GM12878 (cell line): ENCODE measurements around the gene LYPLAL1. TPM values are rescaled to one million over a fixed set of nuclear protein-coding genes. Genes with fewer than 3 reads are reported as not detected.

Experiments used
- ATAC-seq: fragments of 200-7000 bp; cut with Tn5 transposase; 3 replicates; pipeline ENCODE4 v1.9.1; 2020; ENCODE audit warnings: mild to moderate bottlenecking, moderate library complexity
- BruUV-seq: library from RNA; stranded (reverse); fragments of 400-500 nt; replicated peaks from 2 replicates; lab custom pipeline; 2021; lab: Mats Ljungman, UMichigan
- CTCF ChIA-PET: fragments of 300-600 bp; sonication (Branson Sonifier 250); formaldehyde crosslinking; extraction: SDS; loops from one replicate; lab custom pipeline; 2021; ENCODE audit warnings: inconsistent platforms; lab: Yijun Ruan, JAX
- POLR2A ChIA-PET: fragments of 350-600 bp; formaldehyde crosslinking; extraction: SDS; loops from one replicate; lab custom pipeline; 2021; ENCODE audit warnings: inconsistent platforms; lab: Charles Lee
- RAD21 ChIA-PET: fragments of 300-600 bp; sonication (Branson Sonifier 250); formaldehyde crosslinking; loops from one replicate; lab custom pipeline; 2023; ENCODE audit warnings: antibody characterized with exemption; ENCODE audit not compliant: unreplicated experiment; lab: Charles Lee
- SMC1A ChIA-PET: fragments of 300-600 bp; sonication (Branson Sonifier 250); formaldehyde crosslinking; loops from one replicate; lab custom pipeline; 2023; ENCODE audit not compliant: unreplicated experiment, uncharacterized antibody; lab: Charles Lee
- DNase-seq: peaks from one replicate; pipeline ENCODE4 v3.0.0-alpha.2; 2011; ENCODE audit warnings: low read depth, low spot score
- FAIRE-seq: peaks from 3 replicates; lab custom pipeline; 2011; peaks lifted over from hg19 to GRCh38; lab: Jason Lieb, UNC
- H2AFZ ChIP-seq: 2 replicates; pipeline ENCODE4 v1.6.0; 2011; ENCODE audit warnings: low read depth, low read length, control low read depth; ENCODE audit not compliant: control insufficient read depth
- H3K27ac ChIP-seq: 2 replicates; pipeline ENCODE4 v1.5.1; 2011; ENCODE audit warnings: control low read depth; ENCODE audit not compliant: control insufficient read depth, insufficient read depth
- H3K27me3 ChIP-seq, 2 experiments: replicated peaks in 1 of 2; 2 replicates each; pipeline versions ENCODE4 v1.6.0 to v1.6.1; 2011; ENCODE audit warnings: low read length in 1 of 2; ENCODE audit not compliant: control insufficient read depth in 2 of 2, insufficient read depth in 2 of 2
- H3K36me3 ChIP-seq, 2 experiments: 2 replicates each; pipeline ENCODE4 v1.5.1; 2011; ENCODE audit warnings: low read length in 1 of 2; ENCODE audit not compliant: control insufficient read depth in 2 of 2, insufficient read depth in 2 of 2
- H3K4me1 ChIP-seq: 2 replicates; pipeline ENCODE4 v1.6.1; 2011; ENCODE audit warnings: mild to moderate bottlenecking, low read length, moderate library complexity, mixed read lengths; ENCODE audit not compliant: control insufficient read depth, insufficient read depth
- H3K4me2 ChIP-seq: 2 replicates; pipeline ENCODE4 v1.6.0; 2011; ENCODE audit warnings: control low read depth; ENCODE audit not compliant: control insufficient read depth, insufficient read depth
- H3K4me3 ChIP-seq: fragments of 200-600 bp; sonication (generic); 2 replicates; pipeline ENCODE4 v1.5.1; 2016
- H3K79me2 ChIP-seq: 2 replicates; pipeline ENCODE4 v1.6.0; 2011; ENCODE audit warnings: low read length; ENCODE audit not compliant: control insufficient read depth, insufficient read depth
- H3K9ac ChIP-seq: 2 replicates; pipeline ENCODE4 v1.8.0; 2011; ENCODE audit warnings: low read length, control low read depth, mixed read lengths; ENCODE audit not compliant: control insufficient read depth, insufficient read depth
- H3K9me3 ChIP-seq: replicated peaks from 3 replicates; pipeline ENCODE4 v1.5.1; 2011; ENCODE audit warnings: mild to moderate bottlenecking, low read length; ENCODE audit not compliant: control insufficient read depth, insufficient read depth
- H4K20me1 ChIP-seq: 2 replicates; pipeline ENCODE4 v1.6.0; 2011; ENCODE audit not compliant: control insufficient read depth, insufficient read depth
- ETV6 ChIP-seq, 2 experiments: fragments of 450-650 bp in 1 of 2; IDR thresholded peaks in 1 of 2; conservative IDR thresholded peaks in 1 of 2; 2 replicates each; pipeline ENCODE4 v1.6.1; 2014; ENCODE audit warnings: antibody characterized with exemption in 1 of 2, borderline replicate concordance in 1 of 2, low read depth in 1 of 2, mild to moderate bottlenecking in 1 of 2, moderate library complexity in 1 of 2
- FOXM1 ChIP-seq: IDR thresholded peaks from 2 replicates; pipeline ENCODE4 v1.6.1; 2012; ENCODE audit warnings: low read depth, mild to moderate bottlenecking, inconsistent platforms, low read length, moderate library complexity
- KAT2A ChIP-seq: conservative IDR thresholded peaks from 2 replicates; pipeline ENCODE4 v1.6.1; 2011; ENCODE audit warnings: low read depth, low read length; ENCODE audit not compliant: control insufficient read depth
- MXI1 ChIP-seq: fragments of 150-350 bp; IDR thresholded peaks from 2 replicates; pipeline ENCODE4 v1.6.1; 2011; ENCODE audit warnings: low read depth, mild to moderate bottlenecking, inconsistent platforms, low read length, improper control_type of control experiment
- NFXL1 ChIP-seq: fragments of 450-650 bp; IDR thresholded peaks from 2 replicates; pipeline ENCODE4 v1.6.1; 2017; ENCODE audit warnings: antibody characterized with exemption, mild to moderate bottlenecking, borderline replicate concordance
- RCOR1 ChIP-seq: conservative IDR thresholded peaks from 2 replicates; pipeline ENCODE4 v1.6.1; 2012; ENCODE audit warnings: low read depth, low read length, improper control_type of control experiment
- RELA ChIP-seq: fragments of 450-650 bp; IDR thresholded peaks from 2 replicates; pipeline ENCODE4 v1.8.0; 2014; ENCODE audit warnings: borderline replicate concordance; ENCODE audit not compliant: partially characterized antibody
- SMAD1 ChIP-seq: fragments of 450-650 bp; IDR thresholded peaks from 2 replicates; pipeline ENCODE4 v1.6.1; 2018; ENCODE audit warnings: mild to moderate bottlenecking, low read depth; ENCODE audit not compliant: partially characterized antibody
- ZNF384 ChIP-seq: IDR thresholded peaks from 2 replicates; pipeline ENCODE4 v1.6.1; 2012; ENCODE audit warnings: low read depth, mild to moderate bottlenecking, low read length, improper control_type of control experiment, borderline replicate concordance
- ZNF622 ChIP-seq: fragments of 450-650 bp; IDR thresholded peaks from 2 replicates; pipeline ENCODE4 v1.6.1; 2017; ENCODE audit warnings: mild to moderate bottlenecking, inconsistent platforms
- WGBS: methylation state at CpG from one replicate; pipeline ENCODE4 v1.1.6; 2016; ENCODE audit warnings: low lambda C conversion rate; ENCODE audit not compliant: insufficient replicate concordance, insufficient coverage; ENCODE audit errors: missing lambda C conversion rate; 5-methylcytosine and 5-hydroxymethylcytosine counted together
- in situ Hi-C: fragments of 300-500 bp; cut with MboI; formaldehyde crosslinking; loops from 9 replicates; pipeline ENCODE4 v1.14.3; 2018; ENCODE audit warnings: mixed read lengths
- intact Hi-C: fragments of 100-400 bp; cut with micrococcal nuclease; formaldehyde crosslinking; loops from one replicate; pipeline ENCODE4 v1.14.2; 2022; ENCODE audit not compliant: unreplicated experiment
- polyA plus RNA-seq, 11 experiments: library from polyadenylated mRNA; depleted of rRNA in 4 of 11; unstranded in 6 of 11; stranded (reverse) in 5 of 11; fragments of >200 nt; fragmentation: Nextera tagmentation in 4 of 11; fragmentation: Illumina TruSeq in 1 of 11; extraction: Ambion mirVana in 4 of 11; extraction: Trizol in 1 of 11; gene quantifications; 1 replicate in 1 of 11; 2 replicates in 10 of 11; pipeline versions ENCODE4 v1.2.1 to v1.2.3, GENCODE V29; 2011 to 2016; ENCODE audit warnings: inconsistent platforms in 2 of 11, missing spikeins in 2 of 11, low read depth in 1 of 11
- total RNA-seq, 4 experiments: library from RNA; depleted of rRNA in 3 of 4; stranded (reverse); fragments of >200 nt in 3 of 4; fragmentation: Illumina TruSeq in 1 of 4; extraction: Trizol in 1 of 4; gene quantifications; 2 replicates each; pipeline versions ENCODE4 v1.2.1 to v1.2.3, GENCODE V29; 2013 to 2021
- TF ChIP-seq, protein P1 (sequence below): fragments of 450-650 bp; IDR thresholded peaks from 2 replicates; pipeline ENCODE4 v1.6.1; 2017; ENCODE audit warnings: mild to moderate bottlenecking, moderate library complexity
- TF ChIP-seq, protein P2 (sequence below): fragments of 450-650 bp; IDR thresholded peaks from 2 replicates; pipeline ENCODE4 v1.6.1; 2018; ENCODE audit warnings: mild to moderate bottlenecking, low read depth, moderate library complexity; ENCODE audit not compliant: partially characterized antibody

LYPLAL1 gene
- total and polyA plus RNA-seq, 10 of the 15 experiments (the other 5 are each of a cell fraction or from before 2014, with no cell fraction given), result 19.4 to 112 (median 40.5) TPM

DNA sequence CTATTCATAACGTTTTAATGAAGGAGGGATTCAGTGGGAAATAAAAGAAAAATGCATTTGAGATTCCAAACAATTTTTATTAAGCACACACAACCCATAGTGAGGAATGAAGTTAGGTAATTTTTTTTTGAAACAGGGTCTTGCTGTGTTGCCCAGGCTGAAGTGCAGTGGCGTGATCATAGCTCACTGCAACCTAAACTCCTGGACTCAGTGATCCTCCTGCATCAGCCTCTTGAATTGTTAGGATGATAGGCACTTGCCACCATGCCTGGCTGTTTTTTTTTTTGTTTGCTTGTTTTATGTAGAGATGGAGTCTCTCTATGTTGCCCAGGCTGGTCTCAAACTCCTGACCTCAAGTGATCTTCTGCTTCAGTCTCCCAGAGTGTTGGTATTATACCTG is 28.9 kb downstream of the LYPLAL1 start (continued):
- TF ChIP-seq, protein P1, sequence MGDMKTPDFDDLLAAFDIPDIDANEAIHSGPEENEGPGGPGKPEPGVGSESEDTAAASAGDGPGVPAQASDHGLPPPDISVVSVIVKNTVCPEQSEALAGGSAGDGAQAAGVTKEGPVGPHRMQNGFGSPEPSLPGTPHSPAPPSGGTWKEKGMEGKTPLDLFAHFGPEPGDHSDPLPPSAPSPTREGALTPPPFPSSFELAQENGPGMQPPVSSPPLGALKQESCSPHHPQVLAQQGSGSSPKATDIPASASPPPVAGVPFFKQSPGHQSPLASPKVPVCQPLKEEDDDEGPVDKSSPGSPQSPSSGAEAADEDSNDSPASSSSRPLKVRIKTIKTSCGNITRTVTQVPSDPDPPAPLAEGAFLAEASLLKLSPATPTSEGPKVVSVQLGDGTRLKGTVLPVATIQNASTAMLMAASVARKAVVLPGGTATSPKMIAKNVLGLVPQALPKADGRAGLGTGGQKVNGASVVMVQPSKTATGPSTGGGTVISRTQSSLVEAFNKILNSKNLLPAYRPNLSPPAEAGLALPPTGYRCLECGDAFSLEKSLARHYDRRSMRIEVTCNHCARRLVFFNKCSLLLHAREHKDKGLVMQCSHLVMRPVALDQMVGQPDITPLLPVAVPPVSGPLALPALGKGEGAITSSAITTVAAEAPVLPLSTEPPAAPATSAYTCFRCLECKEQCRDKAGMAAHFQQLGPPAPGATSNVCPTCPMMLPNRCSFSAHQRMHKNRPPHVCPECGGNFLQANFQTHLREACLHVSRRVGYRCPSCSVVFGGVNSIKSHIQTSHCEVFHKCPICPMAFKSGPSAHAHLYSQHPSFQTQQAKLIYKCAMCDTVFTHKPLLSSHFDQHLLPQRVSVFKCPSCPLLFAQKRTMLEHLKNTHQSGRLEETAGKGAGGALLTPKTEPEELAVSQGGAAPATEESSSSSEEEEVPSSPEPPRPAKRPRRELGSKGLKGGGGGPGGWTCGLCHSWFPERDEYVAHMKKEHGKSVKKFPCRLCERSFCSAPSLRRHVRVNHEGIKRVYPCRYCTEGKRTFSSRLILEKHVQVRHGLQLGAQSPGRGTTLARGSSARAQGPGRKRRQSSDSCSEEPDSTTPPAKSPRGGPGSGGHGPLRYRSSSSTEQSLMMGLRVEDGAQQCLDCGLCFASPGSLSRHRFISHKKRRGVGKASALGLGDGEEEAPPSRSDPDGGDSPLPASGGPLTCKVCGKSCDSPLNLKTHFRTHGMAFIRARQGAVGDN, result no peak
- TF ChIP-seq, protein P2, sequence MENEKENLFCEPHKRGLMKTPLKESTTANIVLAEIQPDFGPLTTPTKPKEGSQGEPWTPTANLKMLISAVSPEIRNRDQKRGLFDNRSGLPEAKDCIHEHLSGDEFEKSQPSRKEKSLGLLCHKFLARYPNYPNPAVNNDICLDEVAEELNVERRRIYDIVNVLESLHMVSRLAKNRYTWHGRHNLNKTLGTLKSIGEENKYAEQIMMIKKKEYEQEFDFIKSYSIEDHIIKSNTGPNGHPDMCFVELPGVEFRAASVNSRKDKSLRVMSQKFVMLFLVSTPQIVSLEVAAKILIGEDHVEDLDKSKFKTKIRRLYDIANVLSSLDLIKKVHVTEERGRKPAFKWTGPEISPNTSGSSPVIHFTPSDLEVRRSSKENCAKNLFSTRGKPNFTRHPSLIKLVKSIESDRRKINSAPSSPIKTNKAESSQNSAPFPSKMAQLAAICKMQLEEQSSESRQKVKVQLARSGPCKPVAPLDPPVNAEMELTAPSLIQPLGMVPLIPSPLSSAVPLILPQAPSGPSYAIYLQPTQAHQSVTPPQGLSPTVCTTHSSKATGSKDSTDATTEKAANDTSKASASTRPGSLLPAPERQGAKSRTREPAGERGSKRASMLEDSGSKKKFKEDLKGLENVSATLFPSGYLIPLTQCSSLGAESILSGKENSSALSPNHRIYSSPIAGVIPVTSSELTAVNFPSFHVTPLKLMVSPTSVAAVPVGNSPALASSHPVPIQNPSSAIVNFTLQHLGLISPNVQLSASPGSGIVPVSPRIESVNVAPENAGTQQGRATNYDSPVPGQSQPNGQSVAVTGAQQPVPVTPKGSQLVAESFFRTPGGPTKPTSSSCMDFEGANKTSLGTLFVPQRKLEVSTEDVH, result no peak
- no peak for TF ChIP-seq FOXM1

DNA sequence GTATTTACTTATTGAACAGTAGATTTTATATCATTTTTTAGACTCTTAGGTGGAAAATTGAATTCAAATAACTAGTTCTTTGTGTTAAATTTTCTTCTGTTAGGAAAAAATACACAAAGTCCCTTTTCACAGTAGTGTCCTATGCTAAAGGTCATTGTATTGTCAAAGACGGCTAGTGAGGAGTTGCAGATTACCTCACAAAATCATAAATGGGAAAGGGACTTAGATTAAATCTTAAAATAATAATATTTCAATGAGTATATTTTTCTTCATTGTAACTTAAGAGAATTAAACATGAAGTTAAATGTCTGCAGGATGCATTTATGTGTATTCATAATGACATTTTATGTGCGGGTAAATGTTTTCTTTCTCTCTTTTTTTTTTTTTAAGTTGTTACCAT is 32.7 kb downstream of the LYPLAL1 start:
- Histone ChIP-seq H3K36me3 (no peaks in the 10 kb centered on the region), H3K79me2 (no peaks in the 10 kb centered on the region), H3K9me3 (no peaks in the 10 kb centered on the region), H3K4me1 (no peaks in the 10 kb centered on the region), H3K27me3 (no peaks in the 10 kb centered on the region), H3K9ac (no peak overlapping the region), H4K20me1 (no peaks in the 10 kb centered on the region), H3K4me2 (no peak overlapping the region), H3K27ac (no peak overlapping the region), H2AFZ (no peak overlapping the region), H3K4me3 (no peak overlapping the region)
- ChIA-PET POLR2A (no interaction called here), CTCF (no interaction called here), RAD21 (interaction anchor here (1.5 to 2.1 kb wide), 2 partner anchors 13 to 17 kb away, joined by 3 to 7 read pairs; no protein-coding TSS in a partner anchor), SMC1A (interaction anchor here (1.2 to 5.0 kb wide), 2 partner anchors 17 to 29 kb away, joined by 3 to 24 read pairs; no protein-coding TSS in a partner anchor)
- DNase-seq (no peak), FAIRE-seq (no peak), ATAC-seq (no peak)
- BruUV-seq, result no TSS peak
- in situ Hi-C loops, result no loop called here
- WGBS, result 100% methylated on average over 2 of the region's 2 CpGs
- intact Hi-C loops, result no loop called here
- no peak for TF ChIP-seq ETV6 (conservative IDR thresholded peaks at IDR 0.05 in 1 of 2, IDR thresholded peaks at IDR 0.05 in 1 of 2; ENCODE audit: borderline replicate concordance in 1 of 2, low read depth in 1 of 2)
- TF ChIP-seq ZNF622, result no peak
- TF ChIP-seq KAT2A, result no peak
- no peak for TF ChIP-seq MXI1
- TF ChIP-seq RELA, result no peak
- TF ChIP-seq, protein P2, result no peak
- no peak for TF ChIP-seq ZNF384
- no peak for TF ChIP-seq SMAD1
- no peak for TF ChIP-seq NFXL1
- TF ChIP-seq RCOR1, result no peak
